Measurements from ENCODE around the gene FGFR3.
A peak's percentile ranks its signal among the peaks of the same experiment; 100 is the strongest.

The FGFR3 gene

GRCh38 chr4:1788254-1788973 lies 4.7 kb upstream of the FGFR3 start:
- DNase-seq (ENCODE audit: low spot score), result no peak

DNA sequence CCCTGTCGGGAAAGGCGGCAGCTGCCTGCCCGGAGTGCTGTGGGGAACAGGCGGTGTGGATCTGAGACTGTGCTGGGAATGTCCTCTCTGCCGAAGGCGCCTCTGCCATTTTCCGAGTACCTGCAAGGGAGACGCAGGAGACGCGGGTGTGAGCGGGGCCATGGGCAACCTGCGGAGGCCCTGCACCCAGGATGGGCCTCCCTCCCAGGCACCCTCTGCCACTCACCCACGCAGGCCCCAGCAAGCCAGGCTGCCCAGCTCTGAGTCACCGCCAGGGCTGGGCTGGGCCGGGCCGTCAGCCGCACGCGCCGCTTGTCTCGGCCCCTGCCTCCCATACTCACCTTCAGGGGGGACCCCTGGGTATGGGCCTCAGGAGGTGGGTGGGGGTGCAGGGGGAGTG lies 3.5 kb upstream of the FGFR3 start:
- DNase-seq (ENCODE audit: low spot score), result no peak

DNA sequence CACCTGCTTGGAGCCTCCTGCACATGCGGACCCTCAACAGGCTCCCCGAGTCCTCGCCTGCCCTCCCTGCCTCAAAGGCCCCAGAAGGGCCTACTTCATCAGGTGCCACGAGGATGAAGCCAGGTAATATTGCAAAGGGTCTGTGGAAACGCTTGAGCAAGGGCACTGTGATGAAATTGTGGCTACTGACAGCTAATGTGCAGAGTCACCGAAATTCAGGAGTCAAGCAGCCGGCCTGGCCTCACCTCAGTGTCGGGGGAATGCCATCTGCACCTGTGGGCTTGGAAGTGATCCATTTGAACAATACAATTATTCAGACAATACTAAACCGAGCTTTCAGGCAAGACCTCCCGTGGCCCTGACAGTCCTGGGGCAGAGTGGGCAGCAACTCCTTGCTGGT lies 3.1 kb upstream of the FGFR3 start:
- no peak for DNase-seq (ENCODE audit: low spot score)

DNA sequence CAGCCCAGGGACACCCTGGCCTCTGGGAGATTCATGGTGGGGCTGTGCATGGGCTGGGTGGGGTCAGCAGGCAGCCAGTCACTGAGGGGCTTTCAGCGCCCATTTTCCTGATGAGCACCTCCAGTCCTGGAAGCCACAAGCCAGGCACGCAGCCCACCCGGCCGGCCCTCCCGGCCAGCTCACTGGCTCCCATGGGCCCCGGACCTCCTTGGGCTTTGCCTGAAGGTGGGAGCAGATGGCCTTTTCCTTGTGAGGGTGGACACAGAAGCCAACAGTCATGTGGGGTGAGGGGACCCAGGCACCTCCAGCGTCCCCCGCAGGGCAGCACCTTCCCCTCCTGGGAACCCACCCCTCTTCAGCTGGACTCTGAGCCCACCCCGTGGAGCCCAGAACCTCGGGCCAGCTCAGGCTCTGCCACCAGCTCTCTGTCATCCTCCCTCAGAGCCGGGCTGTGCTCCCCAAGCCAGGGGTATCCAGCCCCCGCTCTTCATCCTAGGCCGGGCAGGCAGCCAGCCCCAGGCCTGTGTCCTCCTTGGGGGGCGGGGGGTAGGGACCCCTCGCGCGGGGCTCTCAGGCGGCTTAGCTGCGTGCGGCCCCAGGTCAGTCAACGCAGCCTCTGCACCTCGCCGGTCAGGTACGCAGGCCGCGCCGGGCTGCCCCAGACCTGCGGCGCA lies 798 bp upstream of the FGFR3 start:
- no peak for DNase-seq (ENCODE audit: low spot score)

GRCh38 chr4:1793496-1793840 lies 375 bp downstream of the FGFR3 start:
- DNase-seq (ENCODE audit: low spot score), result no peak

GRCh38 chr4:1793940-1794808 lies 1.1 kb downstream of the FGFR3 start:
- no peak for DNase-seq (ENCODE audit: low spot score)

- no peak for DNase-seq (ENCODE audit: low spot score)
Observed at GRCh38 chr4:1794809-1795298, 1.8 kb downstream of the FGFR3 start.

GRCh38 chr4:1795299-1796195 lies 2.5 kb downstream of the FGFR3 start:
- no peak for DNase-seq (ENCODE audit: low spot score)

GRCh38 chr4:1796486-1797204 lies 3.6 kb downstream of the FGFR3 start:
- DNase-seq (ENCODE audit: low spot score), result no peak

GRCh38 chr4:1797298-1797860 lies 4.3 kb downstream of the FGFR3 start:
- no peak for DNase-seq (ENCODE audit: low spot score)

DNA sequence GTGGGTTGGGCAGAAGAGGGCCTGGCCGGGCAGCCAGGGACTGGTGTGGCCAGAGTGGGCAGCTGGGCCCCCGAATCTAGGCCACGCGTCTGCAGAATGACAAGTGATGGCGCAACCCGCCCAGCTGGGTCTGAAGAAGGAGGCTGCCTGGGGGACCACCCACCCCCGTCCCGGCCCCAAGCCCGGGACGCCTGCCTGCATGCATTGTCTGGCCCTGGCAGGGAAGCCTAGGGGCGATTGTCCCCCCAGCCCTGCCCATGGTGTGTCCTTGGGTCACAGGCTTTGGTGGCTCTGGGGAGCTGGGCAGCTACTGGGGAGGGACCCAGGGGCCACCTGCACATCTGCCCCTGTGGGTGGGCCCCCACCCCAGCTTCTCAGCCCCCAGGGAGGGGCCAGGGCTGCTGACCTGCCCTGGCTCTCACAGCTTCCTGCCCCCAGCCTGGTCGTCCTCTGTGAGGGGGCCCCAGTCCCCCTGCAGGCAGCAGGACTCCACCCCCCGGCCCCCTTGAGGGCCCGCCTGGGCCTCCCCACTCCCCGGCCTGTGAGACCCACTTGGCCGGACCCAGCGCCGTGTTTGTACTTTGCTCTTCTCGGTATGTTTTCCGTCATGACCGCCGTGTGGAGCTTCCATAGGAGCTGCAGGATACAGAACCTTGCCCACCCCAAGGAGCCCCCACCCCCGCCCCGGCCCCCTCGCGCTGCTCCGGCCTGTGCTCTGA lies 4.9 kb downstream of the FGFR3 start:
- DNase-seq (ENCODE audit: low spot score), result peak; percentile 64

DNA sequence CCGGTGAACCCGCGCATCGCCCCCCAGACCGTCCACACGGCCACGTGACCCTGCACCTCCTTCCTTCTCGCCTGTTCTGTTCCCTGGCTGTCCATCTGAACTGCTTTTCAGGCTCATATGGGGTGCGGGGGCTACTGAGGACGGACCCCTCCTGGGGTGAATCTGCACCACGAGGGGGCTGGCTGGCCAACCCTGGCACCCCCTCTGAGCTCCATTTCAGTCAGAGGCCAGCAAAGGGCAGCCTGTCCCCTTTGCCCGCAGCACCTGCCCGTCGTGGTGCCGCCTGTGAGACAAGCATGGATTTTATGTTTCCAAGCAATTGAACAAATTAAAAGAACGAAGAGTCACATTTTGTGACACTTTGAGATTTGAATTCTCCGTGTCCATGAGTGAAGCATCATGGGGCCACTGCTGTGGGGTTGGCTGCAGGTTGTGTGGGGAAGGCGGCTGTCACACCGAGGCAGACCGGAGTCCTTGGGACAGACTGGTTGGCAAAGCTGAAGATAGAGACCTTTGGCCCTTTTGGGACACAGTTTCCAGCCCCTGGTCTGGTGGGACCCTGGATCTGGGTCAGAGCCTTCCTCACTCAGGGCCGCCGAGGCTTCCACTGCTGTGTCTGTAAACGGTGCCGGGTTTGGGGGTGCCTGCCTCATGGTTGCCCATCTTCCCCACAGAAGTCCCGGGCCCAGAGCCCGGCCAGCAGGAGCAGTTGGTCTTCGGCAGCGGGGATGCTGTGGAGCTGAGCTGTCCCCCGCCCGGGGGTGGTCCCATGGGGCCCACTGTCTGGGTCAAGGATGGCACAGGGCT lies 5.7 kb downstream of the FGFR3 start:
- no peak for DNase-seq (ENCODE audit: low spot score)

GRCh38 chr4:1799387-1800375 lies 6.6 kb downstream of the FGFR3 start:
- DNase-seq (ENCODE audit: low spot score), result no peak

GRCh38 chr4:1800805-1801204 lies 7.7 kb downstream of the FGFR3 start:
- DNase-seq (ENCODE audit: low spot score), result no peak

GRCh38 chr4:1801286-1801958 lies 8.3 kb downstream of the FGFR3 start:
- no peak for DNase-seq (ENCODE audit: low spot score)

DNA sequence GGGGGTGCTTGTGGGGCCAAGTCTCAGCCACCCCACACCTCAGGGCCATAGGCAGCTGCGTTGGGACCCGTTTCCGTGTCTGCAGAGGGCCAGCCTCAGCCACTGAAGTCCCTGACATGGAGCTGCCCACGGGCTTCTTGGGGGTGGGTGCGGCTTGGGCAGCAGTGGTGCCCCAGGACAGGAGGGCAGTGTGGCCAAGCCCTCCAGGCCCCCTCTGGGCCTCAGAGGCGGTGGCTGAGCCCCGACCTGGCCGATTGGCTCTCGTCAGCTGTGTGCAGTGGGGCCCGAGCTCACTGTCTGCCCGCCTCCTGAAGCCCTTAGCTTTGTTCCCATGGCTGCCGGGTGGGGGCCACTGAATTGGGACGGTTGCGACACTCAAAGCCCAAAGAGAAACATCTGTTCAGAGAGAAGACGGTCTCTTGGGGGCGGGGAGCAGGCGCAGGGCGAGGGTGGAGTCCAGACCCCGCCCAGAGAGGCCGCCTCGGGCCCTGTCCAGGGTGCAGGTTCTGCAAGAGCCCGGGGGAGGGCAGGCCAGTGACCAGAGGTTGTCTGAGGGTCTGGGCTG lies 9.1 kb downstream of the FGFR3 start:
- DNase-seq (ENCODE audit: low spot score), result no peak
